Breast epithelium (tissue), 4 donors: ENCODE data around the gene CDCA7L. TPM values are rescaled to one million over a fixed set of nuclear protein-coding genes. Genes with fewer than 3 reads are reported as not detected.
A peak's percentile ranks its signal among the peaks of the same experiment; 100 is the strongest.

Experiments used
- DNase-seq, 2 donors: peaks; one replicate each; pipeline ENCODE4 v3.0.0-alpha.2; 2019; ENCODE audit warnings: low spot score in 2 of 2
- H3K27ac ChIP-seq, 2 donors: fragments of 200-600 bp; sonication (generic) in 1 of 2; one replicate each; pipeline ENCODE4 v1.5.1; 2016 to 2019; ENCODE audit warnings: mild to moderate bottlenecking in 1 of 2
- H3K27me3 ChIP-seq, 2 donors: fragments of 200-600 bp; sonication (generic) in 1 of 2; one replicate each; pipeline versions ENCODE4 v1.5.1 to v1.6.0; 2017 to 2019; ENCODE audit warnings: control low read depth in 1 of 2, mild to moderate bottlenecking in 1 of 2
- H3K36me3 ChIP-seq: fragments of 200-600 bp; one replicate; pipeline ENCODE4 v1.5.1; 2019
- H3K4me1 ChIP-seq, 2 donors: fragments of 200-600 bp; sonication (generic); one replicate each; pipeline ENCODE4 v1.5.1; 2016 to 2019; ENCODE audit warnings: control low read depth in 1 of 2
- H3K4me3 ChIP-seq, 3 donors: fragments of 200-600 bp; sonication (generic); 1 replicate in 2 of 3; 2 replicates in 1 of 3; pipeline ENCODE4 v1.5.1; 2016 to 2019; ENCODE audit warnings: mild to moderate bottlenecking in 3 of 3, moderate library complexity in 2 of 3
- H3K9me3 ChIP-seq, 2 donors: fragments of 200-600 bp; sonication (generic) in 1 of 2; one replicate each; pipeline ENCODE4 v1.5.1; 2016 to 2019; ENCODE audit warnings: control low read depth in 1 of 2
- POLR2A ChIP-seq: fragments of 450-650 bp; IDR thresholded peaks from one replicate; pipeline ENCODE4 v1.6.1; 2016; ENCODE audit warnings: antibody characterized with exemption, mild to moderate bottlenecking, moderate library complexity
- POLR2AphosphoS5 ChIP-seq, 3 donors: sonication (generic); formaldehyde crosslinking; IDR thresholded peaks; one replicate each; pipeline ENCODE4 v1.6.1; 2017; ENCODE audit warnings: antibody characterized with exemption in 3 of 3
- intact Hi-C: fragments of 100-400 bp; cut with DNase I; formaldehyde crosslinking; loops from one replicate; pipeline ENCODE4 v1.15.1; 2023; ENCODE audit warnings: low total_unique reads
- total RNA-seq, 3 donors: library from RNA; depleted of rRNA; stranded (reverse); fragments of >200 nt; gene quantifications; one replicate each; pipeline ENCODE4 v1.1.0, GENCODE V29; 2016
- TF ChIP-seq, protein P1 (sequence below), 3 donors: fragments of 450-650 bp; IDR thresholded peaks; one replicate each; pipeline ENCODE4 v1.5.1; 2016 to 2017; ENCODE audit warnings: antibody characterized with exemption in 3 of 3, mild to moderate bottlenecking in 3 of 3, moderate library complexity in 3 of 3

Gene CDCA7L
- total RNA-seq, 3 donors from 2014 or later: 11.2 to 42.1 (median 20.3) TPM

DNA sequence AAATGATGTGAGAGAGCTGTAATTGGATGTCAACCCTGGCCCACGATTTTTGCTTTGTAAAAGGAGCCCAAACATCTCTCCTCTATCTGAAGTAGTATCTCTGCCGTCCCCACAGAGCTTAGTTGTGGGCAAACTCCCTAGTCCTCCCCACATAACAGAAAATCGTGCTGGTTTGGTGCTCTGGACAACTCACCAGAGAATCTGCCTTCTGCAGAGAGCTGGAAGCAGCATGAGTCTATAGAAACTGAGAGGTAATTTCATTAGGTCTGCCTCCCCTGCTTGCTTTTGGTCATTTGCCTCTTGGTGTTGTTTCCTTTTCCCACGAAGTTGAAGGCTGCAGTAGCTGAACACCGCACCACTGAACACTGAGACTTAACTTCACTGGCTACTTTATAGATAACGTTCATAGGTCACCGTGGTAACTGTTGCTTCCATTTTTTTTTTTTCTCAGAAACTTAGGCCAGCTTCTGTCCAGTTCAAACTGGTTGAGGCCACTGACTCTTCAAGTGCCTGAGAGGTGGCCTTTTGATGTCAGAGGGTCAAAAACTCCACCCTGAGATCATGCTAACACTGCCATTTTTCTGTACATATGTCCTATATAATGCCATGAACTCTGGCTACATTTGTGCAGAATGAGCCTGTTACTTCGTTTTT is 3.3 kb upstream of the CDCA7L start:
- no peaks in the 10 kb centered on the region for H3K27me3 ChIP-seq
- no peaks in the 10 kb centered on the region for H3K4me1 ChIP-seq
- DNase-seq: no peak
- H3K36me3 ChIP-seq: no peaks in the 10 kb centered on the region
- intact Hi-C loops: no loop called here
- H3K27ac ChIP-seq: no peak overlapping the region
- no peaks in the 10 kb centered on the region for H3K9me3 ChIP-seq
- TF ChIP-seq POLR2AphosphoS5 (IDR thresholded peaks at IDR 0.05): no peak
- no peak for TF ChIP-seq POLR2A
- TF ChIP-seq, protein P1, sequence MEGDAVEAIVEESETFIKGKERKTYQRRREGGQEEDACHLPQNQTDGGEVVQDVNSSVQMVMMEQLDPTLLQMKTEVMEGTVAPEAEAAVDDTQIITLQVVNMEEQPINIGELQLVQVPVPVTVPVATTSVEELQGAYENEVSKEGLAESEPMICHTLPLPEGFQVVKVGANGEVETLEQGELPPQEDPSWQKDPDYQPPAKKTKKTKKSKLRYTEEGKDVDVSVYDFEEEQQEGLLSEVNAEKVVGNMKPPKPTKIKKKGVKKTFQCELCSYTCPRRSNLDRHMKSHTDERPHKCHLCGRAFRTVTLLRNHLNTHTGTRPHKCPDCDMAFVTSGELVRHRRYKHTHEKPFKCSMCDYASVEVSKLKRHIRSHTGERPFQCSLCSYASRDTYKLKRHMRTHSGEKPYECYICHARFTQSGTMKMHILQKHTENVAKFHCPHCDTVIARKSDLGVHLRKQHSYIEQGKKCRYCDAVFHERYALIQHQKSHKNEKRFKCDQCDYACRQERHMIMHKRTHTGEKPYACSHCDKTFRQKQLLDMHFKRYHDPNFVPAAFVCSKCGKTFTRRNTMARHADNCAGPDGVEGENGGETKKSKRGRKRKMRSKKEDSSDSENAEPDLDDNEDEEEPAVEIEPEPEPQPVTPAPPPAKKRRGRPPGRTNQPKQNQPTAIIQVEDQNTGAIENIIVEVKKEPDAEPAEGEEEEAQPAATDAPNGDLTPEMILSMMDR (IDR thresholded peaks at IDR 0.05): no peak
- no peak overlapping the region for H3K4me3 ChIP-seq

DNA sequence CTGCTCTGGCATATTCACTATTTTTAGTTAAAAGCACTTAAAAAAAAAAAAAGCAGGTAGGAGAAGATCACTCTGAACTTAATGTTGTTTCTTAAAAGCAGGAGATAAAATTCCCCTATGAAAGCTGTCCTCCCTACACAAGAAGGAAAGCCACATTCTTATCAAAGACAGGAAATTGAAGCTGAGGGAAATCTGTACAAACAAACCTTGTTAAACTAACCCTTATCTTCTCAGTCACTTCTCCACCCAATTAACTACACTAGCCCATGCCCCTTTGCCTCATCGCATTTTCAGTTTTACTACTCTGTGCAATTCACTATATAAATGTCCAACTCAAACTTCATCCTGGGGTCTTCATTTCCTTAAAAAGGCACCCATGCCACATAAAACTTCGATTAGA is 2.7 kb upstream of the CDCA7L start:
- Histone ChIP-seq H3K27ac (no peak overlapping the region), H3K36me3 (no peaks in the 10 kb centered on the region), H3K9me3 (no peaks in the 10 kb centered on the region), H3K27me3 (no peaks in the 10 kb centered on the region), H3K4me3 (no peak overlapping the region), H3K4me1 (no peaks in the 10 kb centered on the region)
- TF ChIP-seq, protein P1 (IDR thresholded peaks at IDR 0.05): no peak
- TF ChIP-seq POLR2A (no peak), POLR2AphosphoS5 (IDR thresholded peaks at IDR 0.05) (no peak)
- intact Hi-C loops: no loop called here
- no peak for DNase-seq

DNA sequence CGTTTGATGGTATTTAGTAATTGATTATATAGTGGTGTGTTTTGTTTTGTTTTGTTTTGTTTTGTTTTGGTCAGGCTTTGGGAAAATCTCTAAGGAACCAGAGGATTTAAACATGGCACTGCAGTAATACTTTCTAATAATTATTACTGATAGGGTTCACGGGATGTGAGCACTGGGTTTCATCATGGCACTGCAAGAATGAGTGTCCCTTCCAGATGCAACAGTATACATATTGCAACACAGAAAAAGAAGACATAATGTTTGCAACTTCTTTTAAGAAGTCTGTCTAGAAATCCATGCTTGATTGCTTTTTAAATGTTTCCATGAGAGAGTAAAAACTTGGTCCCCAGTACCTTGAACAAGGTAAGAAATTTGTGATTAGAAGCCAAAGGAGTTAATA is 2.2 kb upstream of the CDCA7L start:
- H3K36me3 ChIP-seq: no peaks in the 10 kb centered on the region
- H3K4me1 ChIP-seq: no peaks in the 10 kb centered on the region
- no peak overlapping the region for H3K27ac ChIP-seq
- no peaks in the 10 kb centered on the region for H3K27me3 ChIP-seq
- DNase-seq: no peak
- intact Hi-C loops: no loop called here
- TF ChIP-seq POLR2AphosphoS5 (IDR thresholded peaks at IDR 0.05): no peak
- no peaks in the 10 kb centered on the region for H3K9me3 ChIP-seq
- no peak overlapping the region for H3K4me3 ChIP-seq

DNA sequence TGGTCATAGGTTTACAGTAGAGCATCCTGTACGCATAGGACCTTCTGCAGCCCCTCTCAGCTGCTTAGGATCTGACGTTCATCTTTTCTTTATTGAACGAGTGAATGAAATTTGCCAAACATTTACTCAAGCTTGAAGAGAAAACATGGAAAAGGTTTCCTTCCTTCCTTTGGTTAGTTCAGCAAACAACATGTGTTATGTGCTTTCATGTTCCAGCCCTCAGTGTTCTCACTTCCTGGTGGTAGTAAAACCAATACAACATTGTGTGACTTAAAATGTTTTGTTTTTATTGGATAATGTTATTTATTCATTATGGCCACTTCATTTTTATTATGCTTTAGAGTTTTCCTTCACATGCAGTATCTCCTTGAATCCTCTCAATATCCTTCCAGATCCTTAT is 1.4 kb upstream of the CDCA7L start:
- H3K9me3 ChIP-seq: no peaks in the 10 kb centered on the region
- no peaks in the 10 kb centered on the region for H3K4me1 ChIP-seq
- H3K27ac ChIP-seq: no peak overlapping the region
- TF ChIP-seq POLR2AphosphoS5 (IDR thresholded peaks at IDR 0.05): no peak
- TF ChIP-seq POLR2A: no peak
- TF ChIP-seq, protein P1 (IDR thresholded peaks at IDR 0.05): no peak
- no peaks in the 10 kb centered on the region for H3K36me3 ChIP-seq
- no peak overlapping the region for H3K4me3 ChIP-seq
- no peak for DNase-seq
- intact Hi-C loops: no loop called here
- no peaks in the 10 kb centered on the region for H3K27me3 ChIP-seq

DNA sequence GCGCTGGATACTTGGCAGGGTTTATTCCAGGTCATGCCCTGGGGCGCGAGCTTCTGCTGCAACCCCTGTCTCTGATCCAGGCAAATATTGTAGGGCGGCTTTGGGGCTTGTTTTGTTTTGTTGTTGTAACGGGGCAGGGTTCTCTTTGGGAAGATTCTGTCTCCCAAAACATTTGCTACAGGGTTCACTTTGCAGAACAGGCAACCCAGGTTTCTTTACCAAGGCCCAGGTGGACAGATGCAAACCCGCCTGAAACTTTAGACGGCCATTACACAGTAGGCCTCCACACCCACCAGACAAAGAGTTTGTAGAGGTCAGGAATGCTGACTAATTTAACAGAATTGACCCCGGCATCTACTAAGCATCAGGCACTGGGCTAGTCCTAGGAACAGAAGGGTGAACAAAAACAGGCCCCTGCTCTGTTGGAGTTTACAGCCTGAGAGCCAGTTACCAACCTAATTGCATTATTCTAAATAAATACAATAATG is 567 bp upstream of the CDCA7L start:
- Histone ChIP-seq H3K4me3 (peak overlapping the region; percentile 67 to 82 (median 74)), H3K4me1 (no peaks in the 10 kb centered on the region), H3K27ac (peak overlapping the region; percentile 81 to 91), H3K36me3 (no peaks in the 10 kb centered on the region), H3K9me3 (no peaks in the 10 kb centered on the region), H3K27me3 (no peaks in the 10 kb centered on the region)
- TF ChIP-seq POLR2AphosphoS5 (IDR thresholded peaks at IDR 0.05) (no peak), POLR2A (no peak)
- TF ChIP-seq, protein P1 (IDR thresholded peaks at IDR 0.05): no peak
- peak in 1 of 2 donors; percentile 71 for DNase-seq
- intact Hi-C loops: no loop called here
